ENCODE data around the gene OR11H7. TPM values are rescaled to one million over a fixed set of nuclear protein-coding genes. Genes with fewer than 3 reads are reported as not detected.
"Not testable (repeated sequence)": the region's sequence is repeated elsewhere in the genome, so short reads cannot be mapped to it uniquely, and the experiment has no call there.

Gene OR11H7
- total and polyA plus RNA-seq, 2 donors (not counting 1 experiment from before 2014, with no cell fraction given): not detected

DNA sequence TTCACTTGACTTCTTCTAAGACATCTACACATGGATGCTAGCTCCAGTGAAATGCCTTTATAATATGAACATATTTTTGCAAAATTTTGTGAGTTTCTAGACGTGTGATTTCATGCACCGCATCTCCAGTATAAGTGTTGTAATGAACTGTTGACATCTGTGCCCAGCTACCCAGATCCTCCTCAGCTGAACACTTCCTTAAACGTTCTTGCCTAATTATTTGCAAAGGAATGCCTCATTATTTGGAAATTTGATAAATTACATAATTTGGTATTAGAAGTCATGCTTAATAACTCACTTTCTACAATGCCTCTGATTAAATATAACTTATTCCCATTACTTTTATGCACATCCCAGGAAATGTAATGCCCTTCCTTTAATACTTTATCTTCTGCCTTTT lies 24.1 kb upstream of the OR11H7 start:
- Histone ChIP-seq H2AFZ (ENCODE audit: low read length) (no peak overlapping the region), H3K27me3 (ENCODE audit: control insufficient read depth, insufficient read depth, low read length) (no peaks in the 10 kb centered on the region), H3K4me1 (ENCODE audit: control insufficient read depth, extremely low read depth, insufficient read depth, low read length) (no peaks in the 10 kb centered on the region), H3K79me2 (ENCODE audit: control insufficient read depth, insufficient read depth, low read length) (no peaks in the 10 kb centered on the region), H3K4me3 (replicated peaks in 1 of 4; ENCODE audit: control extremely low read depth in 1 of 4, insufficient read depth in 1 of 4, low read depth in 3 of 4, low read length in 4 of 4) (no peak overlapping the region), H3K9ac (ENCODE audit: insufficient read depth, low read length) (no peak overlapping the region), H3K27ac (ENCODE audit: insufficient read depth, low read length) (no peak overlapping the region), H4K20me1 (ENCODE audit: control insufficient read depth, extremely low read depth, insufficient read depth, low read length) (no peaks in the 10 kb centered on the region), H3K9me3 (ENCODE audit: control insufficient read depth, insufficient read depth, low read depth, low read length) (no peaks in the 10 kb centered on the region), H3K4me2 (ENCODE audit: extremely low read depth, insufficient read depth, low read length) (no peak overlapping the region), H3K36me3 (ENCODE audit: control insufficient read depth, insufficient read depth, low read length) (no peaks in the 10 kb centered on the region)
- TF ChIP-seq EZH2 (IDR thresholded peaks at IDR 0.05; ENCODE audit: low read length, missing control alignments): no peak
- TF ChIP-seq, protein P1, sequence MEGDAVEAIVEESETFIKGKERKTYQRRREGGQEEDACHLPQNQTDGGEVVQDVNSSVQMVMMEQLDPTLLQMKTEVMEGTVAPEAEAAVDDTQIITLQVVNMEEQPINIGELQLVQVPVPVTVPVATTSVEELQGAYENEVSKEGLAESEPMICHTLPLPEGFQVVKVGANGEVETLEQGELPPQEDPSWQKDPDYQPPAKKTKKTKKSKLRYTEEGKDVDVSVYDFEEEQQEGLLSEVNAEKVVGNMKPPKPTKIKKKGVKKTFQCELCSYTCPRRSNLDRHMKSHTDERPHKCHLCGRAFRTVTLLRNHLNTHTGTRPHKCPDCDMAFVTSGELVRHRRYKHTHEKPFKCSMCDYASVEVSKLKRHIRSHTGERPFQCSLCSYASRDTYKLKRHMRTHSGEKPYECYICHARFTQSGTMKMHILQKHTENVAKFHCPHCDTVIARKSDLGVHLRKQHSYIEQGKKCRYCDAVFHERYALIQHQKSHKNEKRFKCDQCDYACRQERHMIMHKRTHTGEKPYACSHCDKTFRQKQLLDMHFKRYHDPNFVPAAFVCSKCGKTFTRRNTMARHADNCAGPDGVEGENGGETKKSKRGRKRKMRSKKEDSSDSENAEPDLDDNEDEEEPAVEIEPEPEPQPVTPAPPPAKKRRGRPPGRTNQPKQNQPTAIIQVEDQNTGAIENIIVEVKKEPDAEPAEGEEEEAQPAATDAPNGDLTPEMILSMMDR (conservative IDR thresholded peaks at IDR 0.05 in 1 of 2, IDR thresholded peaks at IDR 0.05 in 1 of 2; ENCODE audit: low read depth in 1 of 2, low read length in 2 of 2): no peak
- no peak for DNase-seq (ENCODE audit: low read depth in 2 of 2)

DNA sequence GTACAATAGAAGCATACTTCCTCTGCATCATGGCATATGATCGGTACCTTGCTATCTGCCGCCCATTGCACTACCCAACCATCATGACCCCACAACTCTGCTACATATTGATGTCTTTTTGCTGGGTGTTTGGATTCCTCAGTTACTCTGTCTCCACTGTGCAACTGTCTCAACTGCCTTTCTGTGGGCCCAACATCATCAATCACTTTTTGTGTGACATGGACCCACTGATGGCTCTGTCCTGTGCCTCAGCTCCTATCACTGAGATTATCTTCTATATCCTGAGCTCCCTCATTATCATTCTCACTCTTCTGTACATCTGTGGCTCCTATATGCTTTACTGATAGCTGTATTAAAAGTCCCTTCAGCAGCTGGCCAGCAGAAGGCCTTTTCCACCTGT lies 19.2 kb upstream of the OR11H7 start:
- H3K79me2 ChIP-seq (ENCODE audit: control insufficient read depth, insufficient read depth, low read length): no peaks in the 10 kb centered on the region
- no peak overlapping the region for H3K9ac ChIP-seq (ENCODE audit: insufficient read depth, low read length)
- no peaks in the 10 kb centered on the region for H4K20me1 ChIP-seq (ENCODE audit: control insufficient read depth, extremely low read depth, insufficient read depth, low read length)
- no peaks in the 10 kb centered on the region for H3K4me1 ChIP-seq (ENCODE audit: control insufficient read depth, extremely low read depth, insufficient read depth, low read length)
- H3K36me3 ChIP-seq (ENCODE audit: control insufficient read depth, insufficient read depth, low read length): no peaks in the 10 kb centered on the region
- no peak overlapping the region for H2AFZ ChIP-seq (ENCODE audit: low read length)
- H3K27ac ChIP-seq (ENCODE audit: insufficient read depth, low read length): no peak overlapping the region
- H3K9me3 ChIP-seq (ENCODE audit: control insufficient read depth, insufficient read depth, low read depth, low read length): no peaks in the 10 kb centered on the region
- DNase-seq (ENCODE audit: low read depth in 2 of 2): no peak
- H3K4me2 ChIP-seq (ENCODE audit: extremely low read depth, insufficient read depth, low read length): no peak overlapping the region
- no peaks in the 10 kb centered on the region for H3K27me3 ChIP-seq (ENCODE audit: control insufficient read depth, insufficient read depth, low read length)
- no peak overlapping the region for H3K4me3 ChIP-seq (replicated peaks in 1 of 4; ENCODE audit: control extremely low read depth in 1 of 4, insufficient read depth in 1 of 4, low read depth in 3 of 4, low read length in 4 of 4)
- TF ChIP-seq, protein P1 (conservative IDR thresholded peaks at IDR 0.05 in 1 of 2, IDR thresholded peaks at IDR 0.05 in 1 of 2; ENCODE audit: low read depth in 1 of 2, low read length in 2 of 2): no peak
- no peak for TF ChIP-seq EZH2 (IDR thresholded peaks at IDR 0.05; ENCODE audit: low read length, missing control alignments)

DNA sequence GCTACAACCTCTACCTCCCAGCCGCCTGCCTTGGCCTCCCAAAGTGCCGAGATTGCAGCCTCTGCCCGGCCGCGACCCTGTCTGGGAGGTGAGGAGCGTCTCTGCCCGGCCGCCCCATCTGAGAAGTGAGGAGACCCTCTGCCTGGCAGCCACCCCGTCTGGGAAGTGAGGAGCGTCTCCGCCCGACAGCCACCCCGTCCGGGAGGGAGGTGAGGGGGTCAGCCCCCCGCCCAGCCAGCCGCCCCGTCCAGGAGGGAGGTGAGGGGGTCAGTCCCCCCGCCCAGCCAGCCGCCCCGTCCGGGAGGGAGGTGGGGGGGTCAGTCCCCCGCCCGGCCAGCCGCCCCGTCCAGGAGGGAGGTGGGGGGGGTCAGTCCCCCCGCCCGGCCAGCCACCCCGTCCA lies 16.4 kb upstream of the OR11H7 start:
- not testable (repeated sequence) for DNase-seq (ENCODE audit: low read depth in 2 of 2); H2AFZ ChIP-seq (ENCODE audit: low read length); H3K9me3 ChIP-seq (ENCODE audit: control insufficient read depth, insufficient read depth, low read depth, low read length); H3K27ac ChIP-seq (ENCODE audit: insufficient read depth, low read length); H3K4me3 ChIP-seq (replicated peaks in 1 of 4; ENCODE audit: control extremely low read depth in 1 of 4, insufficient read depth in 1 of 4, low read depth in 3 of 4, low read length in 4 of 4); H4K20me1 ChIP-seq (ENCODE audit: control insufficient read depth, extremely low read depth, insufficient read depth, low read length); H3K27me3 ChIP-seq (ENCODE audit: control insufficient read depth, insufficient read depth, low read length); H3K4me1 ChIP-seq (ENCODE audit: control insufficient read depth, extremely low read depth, insufficient read depth, low read length); H3K4me2 ChIP-seq (ENCODE audit: extremely low read depth, insufficient read depth, low read length); H3K36me3 ChIP-seq (ENCODE audit: control insufficient read depth, insufficient read depth, low read length); H3K9ac ChIP-seq (ENCODE audit: insufficient read depth, low read length); H3K79me2 ChIP-seq (ENCODE audit: control insufficient read depth, insufficient read depth, low read length)
